ENCODE measurements around the gene ARHGEF4. TPM values are rescaled to one million over a fixed set of nuclear protein-coding genes. Genes with fewer than 3 reads are reported as not detected.

ARHGEF4 gene
- total and polyA plus RNA-seq, 2 donors from 2014 or later: 0.90 to 0.94 TPM

DNA sequence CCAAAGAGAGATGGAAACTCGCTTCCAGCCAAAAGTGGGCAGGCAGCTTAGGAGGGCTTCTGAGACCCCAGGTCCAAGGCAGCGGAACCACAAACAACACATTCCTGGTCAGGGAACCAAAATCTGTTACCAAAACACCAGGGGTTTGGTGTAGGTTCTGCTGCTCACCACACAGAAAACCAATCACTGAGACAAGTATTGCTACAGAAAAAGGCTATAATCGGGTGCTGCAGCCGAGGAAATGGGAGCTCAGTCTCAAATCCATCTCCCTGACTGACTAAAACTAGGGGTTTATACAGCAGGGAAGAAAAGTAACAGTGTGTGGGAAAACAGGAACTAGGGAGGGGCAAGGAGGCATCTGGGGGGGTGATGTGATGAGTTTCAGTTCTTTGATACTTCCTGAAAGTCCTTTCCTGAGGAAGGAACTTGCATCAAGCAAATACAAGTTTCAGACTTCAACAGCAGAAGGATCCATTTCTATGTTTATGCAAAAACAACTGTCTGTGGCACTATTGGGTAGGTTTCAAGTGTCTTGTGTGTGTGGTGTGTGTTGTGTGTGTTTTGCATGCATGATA lies 148.6 kb downstream of the ARHGEF4 start:
- DNase-seq (no peak), FAIRE-seq (no peak)
- no peaks in the 10 kb centered on the region for H3K36me3 ChIP-seq (ENCODE audit: control insufficient read depth in 2 of 3, insufficient read depth in 3 of 3, low read length in 3 of 3)
- H3K9ac ChIP-seq (ENCODE audit: low read length in 3 of 3): no peak overlapping the region
- no peak overlapping the region for H3K27ac ChIP-seq (ENCODE audit: low read depth in 2 of 2, low read length in 2 of 2)
- intact Hi-C loops (cut with DNase I): no loop called here
- no peaks in the 10 kb centered on the region for H3K27me3 ChIP-seq (ENCODE audit: control insufficient read depth, insufficient read depth, low read length)
- H3K9me3 ChIP-seq (ENCODE audit: control insufficient read depth in 2 of 3, insufficient read depth in 1 of 3, low read length in 3 of 3): no peaks in the 10 kb centered on the region
- peaks cover 0 to 2% (median 0%) of the 10 kb centered on the region in 3 donors for H3K4me1 ChIP-seq (ENCODE audit: control insufficient read depth in 2 of 3, insufficient read depth in 2 of 3, low read depth in 1 of 3, low read length in 3 of 3)
- TF ChIP-seq, protein P1, sequence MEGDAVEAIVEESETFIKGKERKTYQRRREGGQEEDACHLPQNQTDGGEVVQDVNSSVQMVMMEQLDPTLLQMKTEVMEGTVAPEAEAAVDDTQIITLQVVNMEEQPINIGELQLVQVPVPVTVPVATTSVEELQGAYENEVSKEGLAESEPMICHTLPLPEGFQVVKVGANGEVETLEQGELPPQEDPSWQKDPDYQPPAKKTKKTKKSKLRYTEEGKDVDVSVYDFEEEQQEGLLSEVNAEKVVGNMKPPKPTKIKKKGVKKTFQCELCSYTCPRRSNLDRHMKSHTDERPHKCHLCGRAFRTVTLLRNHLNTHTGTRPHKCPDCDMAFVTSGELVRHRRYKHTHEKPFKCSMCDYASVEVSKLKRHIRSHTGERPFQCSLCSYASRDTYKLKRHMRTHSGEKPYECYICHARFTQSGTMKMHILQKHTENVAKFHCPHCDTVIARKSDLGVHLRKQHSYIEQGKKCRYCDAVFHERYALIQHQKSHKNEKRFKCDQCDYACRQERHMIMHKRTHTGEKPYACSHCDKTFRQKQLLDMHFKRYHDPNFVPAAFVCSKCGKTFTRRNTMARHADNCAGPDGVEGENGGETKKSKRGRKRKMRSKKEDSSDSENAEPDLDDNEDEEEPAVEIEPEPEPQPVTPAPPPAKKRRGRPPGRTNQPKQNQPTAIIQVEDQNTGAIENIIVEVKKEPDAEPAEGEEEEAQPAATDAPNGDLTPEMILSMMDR (IDR thresholded peaks at IDR 0.05; ENCODE audit: borderline replicate concordance, extremely low read depth, insufficient read depth): no peak
- H3K4me3 ChIP-seq (ENCODE audit: low read length in 3 of 3): no peak overlapping the region

DNA sequence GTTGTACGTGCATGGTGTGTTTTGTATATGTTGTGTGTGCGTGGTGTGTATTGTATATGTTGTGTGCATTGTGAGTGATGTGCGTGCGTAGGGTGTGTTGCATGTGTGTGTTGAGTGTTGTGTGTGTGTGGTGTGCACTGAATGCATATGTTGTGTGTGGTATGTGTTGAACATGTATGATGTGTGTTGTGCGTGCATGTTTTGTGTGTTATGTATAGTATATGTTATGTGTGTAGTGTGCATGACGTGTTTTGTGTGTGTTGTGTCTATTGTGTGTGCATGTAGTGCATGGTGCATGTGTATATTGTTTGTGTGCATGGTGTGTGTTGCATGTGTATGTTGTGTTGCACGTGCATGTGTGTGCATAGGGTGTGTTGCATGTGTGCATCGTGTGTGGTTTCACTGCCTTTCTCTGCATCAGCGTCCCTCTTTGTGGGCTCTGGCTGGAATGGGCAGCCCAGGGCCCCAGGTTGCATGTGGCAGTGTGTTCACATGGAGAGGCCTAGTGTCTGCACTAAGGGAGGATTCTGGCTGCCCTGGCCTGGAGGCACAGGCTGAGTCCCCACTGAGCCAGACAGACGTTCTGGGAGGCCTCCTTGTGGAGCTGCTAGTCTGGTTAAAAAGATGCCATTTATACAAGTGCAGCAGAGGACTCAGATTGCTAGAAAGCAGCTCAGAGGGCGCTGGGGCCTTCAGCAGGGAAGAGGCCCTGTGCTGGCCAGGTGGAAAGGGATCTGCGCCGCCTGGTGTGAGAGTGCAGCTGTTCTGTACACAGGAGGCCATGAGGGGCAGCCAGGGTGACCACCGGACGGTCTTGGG lies 149.3 kb downstream of the ARHGEF4 start:
- Histone ChIP-seq H3K36me3 (ENCODE audit: control insufficient read depth in 2 of 3, insufficient read depth in 3 of 3, low read length in 3 of 3) (no peaks in the 10 kb centered on the region), H3K9me3 (ENCODE audit: control insufficient read depth in 2 of 3, insufficient read depth in 1 of 3, low read length in 3 of 3) (no peaks in the 10 kb centered on the region), H3K27ac (ENCODE audit: low read depth in 2 of 2, low read length in 2 of 2) (no peak overlapping the region), H3K27me3 (ENCODE audit: control insufficient read depth, insufficient read depth, low read length) (no peaks in the 10 kb centered on the region), H3K9ac (ENCODE audit: low read length in 3 of 3) (no peak overlapping the region), H3K4me3 (ENCODE audit: low read length in 3 of 3) (no peak overlapping the region), H3K4me1 (ENCODE audit: control insufficient read depth in 2 of 3, insufficient read depth in 2 of 3, low read depth in 1 of 3, low read length in 3 of 3) (peaks cover 0 to 2% (median 0%) of the 10 kb centered on the region in 3 donors)
- FAIRE-seq (no peak), DNase-seq (no peak)
- TF ChIP-seq, protein P1 (IDR thresholded peaks at IDR 0.05; ENCODE audit: borderline replicate concordance, extremely low read depth, insufficient read depth): no peak
- intact Hi-C loops (cut with DNase I): no loop called here

DNA sequence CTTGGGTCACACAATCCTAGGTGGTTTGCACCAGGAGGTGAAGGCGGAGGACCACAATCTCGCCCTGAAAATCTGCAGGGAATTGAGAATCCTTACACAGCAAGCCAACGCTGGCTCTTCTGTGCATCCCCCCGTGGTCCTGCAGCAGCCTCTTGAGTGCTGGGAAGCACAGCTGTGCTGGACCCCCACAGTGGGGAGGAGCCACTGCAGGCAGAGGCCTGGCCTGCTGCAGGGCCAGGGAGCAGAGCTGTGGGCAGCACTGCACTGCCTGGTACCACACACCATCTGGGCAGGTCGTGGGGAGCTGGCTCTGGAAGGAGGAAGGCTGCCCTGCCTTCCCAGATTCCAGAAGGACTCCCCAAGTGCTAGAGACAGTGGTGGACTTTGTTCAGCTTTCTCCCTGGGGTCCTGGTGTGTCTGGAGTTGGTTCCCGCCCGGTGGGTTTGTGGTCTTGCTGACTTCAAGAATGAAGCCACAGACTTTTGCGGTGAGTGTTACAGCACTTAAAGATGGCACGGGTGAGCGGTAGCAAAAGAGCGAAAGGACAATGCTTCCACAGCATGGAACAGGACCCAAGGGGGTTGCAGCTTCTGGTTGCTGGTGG lies 150.3 kb downstream of the ARHGEF4 start:
- no peak for DNase-seq
- no peak for FAIRE-seq
- H3K36me3 ChIP-seq (ENCODE audit: control insufficient read depth in 2 of 3, insufficient read depth in 3 of 3, low read length in 3 of 3): no peaks in the 10 kb centered on the region

More for the DNA sequence above, 150.3 kb downstream of the ARHGEF4 start:
- Histone ChIP-seq H3K27ac (ENCODE audit: low read depth in 2 of 2, low read length in 2 of 2) (no peak overlapping the region), H3K9me3 (ENCODE audit: control insufficient read depth in 2 of 3, insufficient read depth in 1 of 3, low read length in 3 of 3) (no peaks in the 10 kb centered on the region), H3K27me3 (ENCODE audit: control insufficient read depth, insufficient read depth, low read length) (no peaks in the 10 kb centered on the region), H3K4me1 (ENCODE audit: control insufficient read depth in 2 of 3, insufficient read depth in 2 of 3, low read depth in 1 of 3, low read length in 3 of 3) (peaks cover 0 to 2% (median 0%) of the 10 kb centered on the region in 3 donors), H3K9ac (ENCODE audit: low read length in 3 of 3) (no peak overlapping the region), H3K4me3 (ENCODE audit: low read length in 3 of 3) (no peak overlapping the region)
- TF ChIP-seq, protein P1 (IDR thresholded peaks at IDR 0.05; ENCODE audit: borderline replicate concordance, extremely low read depth, insufficient read depth): no peak
- intact Hi-C loops (cut with DNase I): no loop called here

All from kidney (tissue), 14 donors.